OCI-LY7 (cell line): ENCODE results near the gene NDUFA6.

ENCODE experiments used
- EZH2phosphoT487 ChIP-seq: fragments of 200-600 bp; sonication (generic); IDR thresholded peaks from 2 replicates; pipeline ENCODE4 v1.6.1; 2018; ENCODE audit warnings: low read depth, borderline replicate concordance, mild to moderate bottlenecking, mixed run types, antibody characterized with exemption, low read length, moderate library complexity, mixed read lengths
- TF ChIP-seq, protein P1 (sequence below): fragments of 200-600 bp; sonication (generic); conservative IDR thresholded peaks from 2 replicates; pipeline ENCODE4 v1.5.1; 2014; ENCODE audit warnings: mild to moderate bottlenecking, antibody characterized with exemption, low read length, moderate library complexity, mixed read lengths

DNA sequence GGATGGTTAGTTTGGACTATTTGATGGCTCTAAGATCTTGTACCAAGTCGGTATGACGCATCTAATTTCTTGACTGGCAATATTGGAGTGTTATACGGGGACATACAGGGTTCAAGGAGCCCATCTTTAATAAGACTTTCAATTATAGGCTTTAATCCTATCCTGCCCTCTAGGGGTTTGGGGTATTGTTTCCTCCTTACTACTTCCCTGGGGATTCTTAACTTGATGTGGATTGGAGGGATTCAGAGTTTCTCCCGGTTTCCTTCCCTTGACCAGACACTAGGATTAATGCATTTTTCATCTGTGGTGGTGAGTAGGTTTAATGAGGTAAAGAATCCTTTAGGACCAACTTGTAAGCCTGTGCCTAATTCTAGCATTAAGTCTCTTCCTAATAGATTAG lies 21.2 kb upstream of the NDUFA6 start:
- TF ChIP-seq, protein P1, sequence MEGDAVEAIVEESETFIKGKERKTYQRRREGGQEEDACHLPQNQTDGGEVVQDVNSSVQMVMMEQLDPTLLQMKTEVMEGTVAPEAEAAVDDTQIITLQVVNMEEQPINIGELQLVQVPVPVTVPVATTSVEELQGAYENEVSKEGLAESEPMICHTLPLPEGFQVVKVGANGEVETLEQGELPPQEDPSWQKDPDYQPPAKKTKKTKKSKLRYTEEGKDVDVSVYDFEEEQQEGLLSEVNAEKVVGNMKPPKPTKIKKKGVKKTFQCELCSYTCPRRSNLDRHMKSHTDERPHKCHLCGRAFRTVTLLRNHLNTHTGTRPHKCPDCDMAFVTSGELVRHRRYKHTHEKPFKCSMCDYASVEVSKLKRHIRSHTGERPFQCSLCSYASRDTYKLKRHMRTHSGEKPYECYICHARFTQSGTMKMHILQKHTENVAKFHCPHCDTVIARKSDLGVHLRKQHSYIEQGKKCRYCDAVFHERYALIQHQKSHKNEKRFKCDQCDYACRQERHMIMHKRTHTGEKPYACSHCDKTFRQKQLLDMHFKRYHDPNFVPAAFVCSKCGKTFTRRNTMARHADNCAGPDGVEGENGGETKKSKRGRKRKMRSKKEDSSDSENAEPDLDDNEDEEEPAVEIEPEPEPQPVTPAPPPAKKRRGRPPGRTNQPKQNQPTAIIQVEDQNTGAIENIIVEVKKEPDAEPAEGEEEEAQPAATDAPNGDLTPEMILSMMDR, result no peak
- no peak for TF ChIP-seq EZH2phosphoT487
